RWPE2 (cell line): ENCODE measurements around the gene IRF2.

ENCODE experiments used
- ATAC-seq: fragments of 200-7000 bp; cut with Tn5 transposase; 3 replicates; pipeline ENCODE4 v1.9.1; 2021; ENCODE audit warnings: low read depth
- DNase-seq: peaks from one replicate; pipeline ENCODE4 v3.0.0-alpha.2; 2020; ENCODE audit warnings: low spot score
- H3K27ac ChIP-seq: fragments of 450-650 bp; 2 replicates; pipeline ENCODE4 v1.5.1; 2017; ENCODE audit warnings: mild to moderate bottlenecking; ENCODE audit not compliant: poor library complexity, severe bottlenecking
- H3K27me3 ChIP-seq: fragments of 250-450 bp; sonication (Bioruptor Pico); 2 replicates; pipeline ENCODE4 v1.5.1; 2021; ENCODE audit warnings: mild to moderate bottlenecking, moderate library complexity; ENCODE audit not compliant: insufficient read depth, poor library complexity, severe bottlenecking
- H3K36me3 ChIP-seq: fragments of 250-450 bp; sonication (Bioruptor Pico); 2 replicates; pipeline ENCODE4 v1.5.1; 2020; ENCODE audit warnings: low read depth, mild to moderate bottlenecking, moderate library complexity
- H3K4me1 ChIP-seq: fragments of 250-450 bp; sonication (Bioruptor Pico); 2 replicates; pipeline ENCODE4 v1.5.1; 2021; ENCODE audit warnings: mild to moderate bottlenecking, moderate library complexity; ENCODE audit not compliant: insufficient read depth, poor library complexity, severe bottlenecking
- H3K4me3 ChIP-seq: fragments of 250-450 bp; sonication (Bioruptor Pico); 2 replicates; pipeline ENCODE4 v1.5.1; 2021; ENCODE audit warnings: mild to moderate bottlenecking, moderate library complexity; ENCODE audit not compliant: severe bottlenecking
- H3K9me3 ChIP-seq: fragments of 250-450 bp; sonication (Bioruptor Pico); 2 replicates; pipeline ENCODE4 v1.5.1; 2021; ENCODE audit warnings: mild to moderate bottlenecking, moderate library complexity; ENCODE audit not compliant: severe bottlenecking
- TF ChIP-seq, protein P1 (sequence below): fragments of 450-650 bp; IDR thresholded peaks from one replicate; pipeline ENCODE4 v1.5.1; 2017; ENCODE audit warnings: mild to moderate bottlenecking, moderate library complexity; ENCODE audit not compliant: poor library complexity, severe bottlenecking

IRF2 gene

GRCh38 chr4:184358521-184359232 is 115.7 kb downstream of the IRF2 start:
- peaks cover 8% of the 10 kb centered on the region for H3K4me1 ChIP-seq
- no peak overlapping the region for H3K27ac ChIP-seq
- no peak for DNase-seq
- ATAC-seq, result no peak
- H3K27me3 ChIP-seq, result no peaks in the 10 kb centered on the region
- H3K36me3 ChIP-seq, result no peaks in the 10 kb centered on the region
- TF ChIP-seq, protein P1, sequence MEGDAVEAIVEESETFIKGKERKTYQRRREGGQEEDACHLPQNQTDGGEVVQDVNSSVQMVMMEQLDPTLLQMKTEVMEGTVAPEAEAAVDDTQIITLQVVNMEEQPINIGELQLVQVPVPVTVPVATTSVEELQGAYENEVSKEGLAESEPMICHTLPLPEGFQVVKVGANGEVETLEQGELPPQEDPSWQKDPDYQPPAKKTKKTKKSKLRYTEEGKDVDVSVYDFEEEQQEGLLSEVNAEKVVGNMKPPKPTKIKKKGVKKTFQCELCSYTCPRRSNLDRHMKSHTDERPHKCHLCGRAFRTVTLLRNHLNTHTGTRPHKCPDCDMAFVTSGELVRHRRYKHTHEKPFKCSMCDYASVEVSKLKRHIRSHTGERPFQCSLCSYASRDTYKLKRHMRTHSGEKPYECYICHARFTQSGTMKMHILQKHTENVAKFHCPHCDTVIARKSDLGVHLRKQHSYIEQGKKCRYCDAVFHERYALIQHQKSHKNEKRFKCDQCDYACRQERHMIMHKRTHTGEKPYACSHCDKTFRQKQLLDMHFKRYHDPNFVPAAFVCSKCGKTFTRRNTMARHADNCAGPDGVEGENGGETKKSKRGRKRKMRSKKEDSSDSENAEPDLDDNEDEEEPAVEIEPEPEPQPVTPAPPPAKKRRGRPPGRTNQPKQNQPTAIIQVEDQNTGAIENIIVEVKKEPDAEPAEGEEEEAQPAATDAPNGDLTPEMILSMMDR, result no peak
- no peaks in the 10 kb centered on the region for H3K9me3 ChIP-seq
- no peak overlapping the region for H3K4me3 ChIP-seq

- no peak for DNase-seq
- H3K9me3 ChIP-seq, result no peaks in the 10 kb centered on the region
- peaks cover 8% of the 10 kb centered on the region for H3K4me1 ChIP-seq
- no peaks in the 10 kb centered on the region for H3K27me3 ChIP-seq
- H3K27ac ChIP-seq, result no peak overlapping the region
- no peaks in the 10 kb centered on the region for H3K36me3 ChIP-seq
- ATAC-seq, result no peak
- no peak overlapping the region for H3K4me3 ChIP-seq
- TF ChIP-seq, protein P1, result no peak
These were observed 116.6 kb downstream of the IRF2 start for GRCh38 chr4:184357772-184358171.

GRCh38 chr4:184357165-184357564 is 117.2 kb downstream of the IRF2 start:
- H3K4me1 ChIP-seq, result peaks cover 8% of the 10 kb centered on the region
- no peaks in the 10 kb centered on the region for H3K27me3 ChIP-seq
- DNase-seq (no peak), ATAC-seq (no peak)
- no peak overlapping the region for H3K4me3 ChIP-seq
- no peak overlapping the region for H3K27ac ChIP-seq
- no peaks in the 10 kb centered on the region for H3K9me3 ChIP-seq
- TF ChIP-seq, protein P1, result no peak
- H3K36me3 ChIP-seq, result no peaks in the 10 kb centered on the region

- ATAC-seq, result no peak
- no peaks in the 10 kb centered on the region for H3K9me3 ChIP-seq
- no peaks in the 10 kb centered on the region for H3K27me3 ChIP-seq
- no peak overlapping the region for H3K4me3 ChIP-seq
- H3K36me3 ChIP-seq, result no peaks in the 10 kb centered on the region
- TF ChIP-seq, protein P1, result no peak
- no peak overlapping the region for H3K27ac ChIP-seq
- DNase-seq, result no peak
- H3K4me1 ChIP-seq, result peaks cover 8% of the 10 kb centered on the region
These were observed 118.0 kb downstream of the IRF2 start for GRCh38 chr4:184356366-184356765.

GRCh38 chr4:184355857-184356256 is 118.5 kb downstream of the IRF2 start:
- no peak overlapping the region for H3K4me3 ChIP-seq
- ATAC-seq (no peak), DNase-seq (no peak)
- no peaks in the 10 kb centered on the region for H3K27me3 ChIP-seq
- H3K27ac ChIP-seq, result peak overlapping the region; percentile 47
- no peaks in the 10 kb centered on the region for H3K36me3 ChIP-seq
- TF ChIP-seq, protein P1, result no peak
- peaks cover 8% of the 10 kb centered on the region for H3K4me1 ChIP-seq
- H3K9me3 ChIP-seq, result no peaks in the 10 kb centered on the region
